Type B pancreatic cell (in vitro differentiated cells): ENCODE data around the gene RSPH10B2. TPM values are rescaled to one million over a fixed set of nuclear protein-coding genes. Genes with fewer than 3 reads are reported as not detected.
"Not testable (repeated sequence)": the region's sequence is repeated elsewhere in the genome, so short reads cannot be mapped to it uniquely, and the experiment has no call there.

Experiments used
- DNase-seq: peaks from one replicate; pipeline ENCODE4 v3.0.0; 2021; ENCODE audit warnings: mixed read lengths; ENCODE audit not compliant: unreplicated experiment; ENCODE audit errors: extremely low spot score
- H3K27ac Mint-ChIP-seq: 2 replicates; pipeline ENCODE4 v1.8.0; 2021; ENCODE audit warnings: mild to moderate bottlenecking, mixed read lengths
- H3K27me3 Mint-ChIP-seq: 2 replicates; pipeline ENCODE4 v1.8.0; 2021; ENCODE audit warnings: mixed read lengths
- H3K36me3 Mint-ChIP-seq: 2 replicates; pipeline ENCODE4 v1.8.0; 2021; ENCODE audit warnings: mixed read lengths
- H3K4me1 Mint-ChIP-seq: one replicate; pipeline ENCODE4 v1.8.0; 2021; ENCODE audit warnings: mixed read lengths; ENCODE audit not compliant: unreplicated experiment
- H3K4me3 Mint-ChIP-seq: 2 replicates; pipeline ENCODE4 v1.8.0; 2021; ENCODE audit warnings: mild to moderate bottlenecking, mixed read lengths
- H3K9me3 Mint-ChIP-seq: 2 replicates; pipeline ENCODE4 v1.8.0; 2021; ENCODE audit warnings: mixed read lengths
- total RNA-seq: library from RNA; stranded (reverse); gene quantifications from 2 replicates; pipeline ENCODE4 v1.2.1, GENCODE V29; 2021; ENCODE audit warnings: low replicate concordance
- TF ChIP-seq, protein P1 (sequence below): fragments of 200-600 bp; sonication (generic); conservative IDR thresholded peaks from 2 replicates; pipeline ENCODE4 v1.5.0; 2021; ENCODE audit warnings: antibody characterized with exemption, mild to moderate bottlenecking

Gene RSPH10B2
- total RNA-seq, 1 donor from 2014 or later, result 1.1 TPM

- not testable (repeated sequence) for H3K4me3 Mint-ChIP-seq, H3K36me3 Mint-ChIP-seq, H3K27ac Mint-ChIP-seq, H3K9me3 Mint-ChIP-seq, DNase-seq, H3K27me3 Mint-ChIP-seq, H3K4me1 Mint-ChIP-seq
These were observed 46.4 kb downstream of the RSPH10B2 start for GRCh38 chr7:6800331-6800730.

DNA sequence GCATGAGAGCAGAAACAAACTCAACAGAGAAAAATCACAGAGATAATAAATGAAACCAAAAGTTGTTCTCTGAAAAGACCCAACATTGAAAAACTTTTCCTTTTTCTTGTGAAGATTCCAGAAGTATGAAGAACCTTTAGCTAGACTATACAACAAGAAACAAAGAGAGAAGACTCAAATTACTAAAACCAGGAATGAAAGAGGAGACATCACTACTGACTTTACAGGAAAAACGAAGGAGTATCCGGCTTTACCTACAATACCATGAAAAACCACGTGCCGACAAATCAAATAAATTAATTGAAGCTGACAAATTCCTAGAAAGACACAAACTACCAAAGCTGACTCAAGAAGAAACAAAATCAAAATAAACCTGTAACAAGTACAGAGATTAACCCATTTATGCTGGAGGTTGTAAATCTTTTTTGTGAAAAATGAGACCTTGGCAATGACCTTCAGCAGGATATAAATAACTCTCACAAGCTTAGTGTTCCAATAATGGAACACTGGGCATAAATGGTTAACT is 53.6 kb downstream of the RSPH10B2 start:
- not testable (repeated sequence) for H3K9me3 Mint-ChIP-seq, H3K27ac Mint-ChIP-seq, H3K4me3 Mint-ChIP-seq, DNase-seq, H3K27me3 Mint-ChIP-seq, H3K36me3 Mint-ChIP-seq, H3K4me1 Mint-ChIP-seq

DNA sequence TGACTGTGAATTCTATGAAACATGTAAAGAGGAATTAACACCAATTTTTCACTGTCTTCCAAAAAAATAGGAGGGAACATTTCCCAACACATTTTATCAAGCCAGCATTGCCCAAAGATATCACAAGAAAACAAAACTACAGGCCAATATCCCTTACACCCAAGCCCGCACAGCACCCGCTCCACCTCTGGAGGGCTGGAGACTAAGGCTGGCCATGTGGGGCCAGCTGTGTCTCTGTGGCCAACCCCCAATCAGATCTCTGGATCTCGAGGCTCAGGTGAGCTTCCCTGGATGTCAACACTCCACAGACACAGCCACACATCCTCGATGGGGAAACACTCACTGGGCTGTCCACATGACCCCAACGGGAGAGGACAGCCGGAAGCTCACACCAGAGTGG is 54.1 kb downstream of the RSPH10B2 start:
- H3K9me3 Mint-ChIP-seq, DNase-seq, H3K4me1 Mint-ChIP-seq, H3K4me3 Mint-ChIP-seq, H3K36me3 Mint-ChIP-seq, H3K27me3 Mint-ChIP-seq, H3K27ac Mint-ChIP-seq: not testable (repeated sequence)

GRCh38 chr7:6813011-6813410 is 59.1 kb downstream of the RSPH10B2 start:
- not testable (repeated sequence) for H3K27ac Mint-ChIP-seq, H3K4me1 Mint-ChIP-seq, H3K27me3 Mint-ChIP-seq, H3K4me3 Mint-ChIP-seq, H3K36me3 Mint-ChIP-seq, DNase-seq, H3K9me3 Mint-ChIP-seq

- H3K27ac Mint-ChIP-seq, DNase-seq, H3K27me3 Mint-ChIP-seq, H3K4me1 Mint-ChIP-seq, H3K4me3 Mint-ChIP-seq, H3K36me3 Mint-ChIP-seq, H3K9me3 Mint-ChIP-seq: not testable (repeated sequence)
These were observed 61.6 kb downstream of the RSPH10B2 start for GRCh38 chr7:6815470-6815869.

GRCh38 chr7:6821622-6822021 is 67.7 kb downstream of the RSPH10B2 start:
- H3K27me3 Mint-ChIP-seq, H3K9me3 Mint-ChIP-seq, H3K27ac Mint-ChIP-seq, H3K4me1 Mint-ChIP-seq, DNase-seq, H3K36me3 Mint-ChIP-seq, H3K4me3 Mint-ChIP-seq: not testable (repeated sequence)

- H3K36me3 Mint-ChIP-seq, H3K4me1 Mint-ChIP-seq, DNase-seq, H3K27ac Mint-ChIP-seq, H3K9me3 Mint-ChIP-seq: not testable (repeated sequence)
- peaks cover 13% of the 10 kb centered on the region for H3K27me3 Mint-ChIP-seq
- H3K4me3 Mint-ChIP-seq, result peak overlapping the region; percentile 84
These were observed 71.6 kb downstream of the RSPH10B2 start for GRCh38 chr7:6825236-6826125.

- not testable (repeated sequence) for H3K4me1 Mint-ChIP-seq, H3K9me3 Mint-ChIP-seq, H3K36me3 Mint-ChIP-seq
- peak within 1 kb of the TSS; percentile 91 for H3K27ac Mint-ChIP-seq
- peaks cover 18% of the 10 kb centered on the region for H3K27me3 Mint-ChIP-seq
- TF ChIP-seq, protein P1, sequence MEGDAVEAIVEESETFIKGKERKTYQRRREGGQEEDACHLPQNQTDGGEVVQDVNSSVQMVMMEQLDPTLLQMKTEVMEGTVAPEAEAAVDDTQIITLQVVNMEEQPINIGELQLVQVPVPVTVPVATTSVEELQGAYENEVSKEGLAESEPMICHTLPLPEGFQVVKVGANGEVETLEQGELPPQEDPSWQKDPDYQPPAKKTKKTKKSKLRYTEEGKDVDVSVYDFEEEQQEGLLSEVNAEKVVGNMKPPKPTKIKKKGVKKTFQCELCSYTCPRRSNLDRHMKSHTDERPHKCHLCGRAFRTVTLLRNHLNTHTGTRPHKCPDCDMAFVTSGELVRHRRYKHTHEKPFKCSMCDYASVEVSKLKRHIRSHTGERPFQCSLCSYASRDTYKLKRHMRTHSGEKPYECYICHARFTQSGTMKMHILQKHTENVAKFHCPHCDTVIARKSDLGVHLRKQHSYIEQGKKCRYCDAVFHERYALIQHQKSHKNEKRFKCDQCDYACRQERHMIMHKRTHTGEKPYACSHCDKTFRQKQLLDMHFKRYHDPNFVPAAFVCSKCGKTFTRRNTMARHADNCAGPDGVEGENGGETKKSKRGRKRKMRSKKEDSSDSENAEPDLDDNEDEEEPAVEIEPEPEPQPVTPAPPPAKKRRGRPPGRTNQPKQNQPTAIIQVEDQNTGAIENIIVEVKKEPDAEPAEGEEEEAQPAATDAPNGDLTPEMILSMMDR, result peak; percentile 25
- peak; percentile 80 for DNase-seq
- H3K4me3 Mint-ChIP-seq, result peak within 1 kb of the TSS; percentile 97
These were observed 72.2 kb downstream of the RSPH10B2 start, which contains the start of gene CCZ1B for GRCh38 chr7:6826151-6826550. Gene CCZ1B, minus strand, starts transcription at chr7:6826275. Its CDS starts 78 bp downstream, at chr7:6826197.

GRCh38 chr7:6827180-6827579 is 73.3 kb downstream of the RSPH10B2 start:
- DNase-seq, H3K36me3 Mint-ChIP-seq, H3K9me3 Mint-ChIP-seq, H3K4me1 Mint-ChIP-seq: not testable (repeated sequence)
- Mint-ChIP-seq H3K4me3 (peak overlapping the region; percentile 80), H3K27me3 (peaks cover 27% of the 10 kb centered on the region), H3K27ac (peak overlapping the region; percentile 46)

DNA sequence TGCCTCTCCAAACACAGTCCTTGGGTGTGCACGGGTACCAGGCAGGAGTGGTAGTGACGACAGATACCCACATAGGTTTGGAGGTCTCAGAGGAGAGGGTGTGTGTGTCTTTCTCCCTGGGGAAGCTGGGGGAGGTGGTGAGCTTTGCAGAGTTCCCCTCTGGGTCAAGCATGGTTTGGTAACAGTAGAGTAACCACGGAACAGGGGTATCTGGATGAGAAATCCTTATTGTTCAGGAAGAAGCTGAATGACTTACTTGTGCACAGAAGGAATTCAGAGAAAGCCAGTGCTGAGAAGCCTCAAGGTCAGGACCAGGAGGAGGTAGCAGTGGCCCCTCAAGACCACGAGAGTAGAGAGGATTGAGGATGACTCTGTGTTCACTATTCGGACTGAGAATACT is 75.7 kb downstream of the RSPH10B2 start:
- not testable (repeated sequence) for H3K4me3 Mint-ChIP-seq, H3K9me3 Mint-ChIP-seq, H3K36me3 Mint-ChIP-seq, DNase-seq, H3K4me1 Mint-ChIP-seq, H3K27ac Mint-ChIP-seq
- peaks cover 28% of the 10 kb centered on the region for H3K27me3 Mint-ChIP-seq

GRCh38 chr7:6830026-6830425 is 76.1 kb downstream of the RSPH10B2 start:
- not testable (repeated sequence) for H3K9me3 Mint-ChIP-seq, H3K27ac Mint-ChIP-seq, H3K36me3 Mint-ChIP-seq, H3K4me1 Mint-ChIP-seq, H3K4me3 Mint-ChIP-seq, DNase-seq
- peaks cover 28% of the 10 kb centered on the region for H3K27me3 Mint-ChIP-seq
